Stimulated activated CD4-positive, alpha-beta T cell treated with anti-CD3 and anti-CD28 coated beads, TNF-alpha, amount 100 ng/mL, for 24 hours (primary cell): ENCODE results near the gene SHROOM4.

Source experiments
- DNase-seq, 3 experiments: peaks; one replicate each; pipeline ENCODE4 v3.0.0-alpha.2; 2020; ENCODE audit warnings: low read depth in 3 of 3

SHROOM4 gene

DNA sequence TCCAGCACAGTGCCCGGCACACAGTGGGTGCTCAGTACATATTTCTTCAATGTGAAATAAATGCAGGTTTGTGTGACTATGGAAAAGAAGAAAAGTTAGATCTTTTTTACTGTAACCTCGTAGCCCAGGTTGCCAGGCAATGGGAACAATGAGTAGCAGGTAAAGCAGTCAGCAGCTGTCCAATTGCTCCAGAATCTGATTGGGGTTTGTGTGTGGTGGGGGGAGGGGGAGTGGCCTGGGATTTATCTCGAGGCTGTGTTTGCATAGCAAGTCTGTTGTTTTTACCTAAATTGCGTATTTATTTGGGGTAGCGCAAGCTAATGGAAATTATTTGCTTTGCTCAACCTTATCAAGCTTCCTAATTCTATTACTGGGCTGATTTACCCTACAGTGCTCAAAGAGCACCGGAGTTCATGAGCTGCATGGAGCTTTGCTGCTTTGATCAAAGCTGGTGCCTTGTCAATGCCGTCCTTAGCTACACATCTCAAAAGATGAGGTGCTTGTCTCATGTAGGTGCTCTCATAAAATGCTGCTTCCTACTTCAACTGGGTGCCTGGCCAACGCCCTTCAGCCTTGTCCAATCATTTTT lies 198.3 kb downstream of the SHROOM4 start:
- no peak for DNase-seq

GRCh38 chrX:50614460-50614859 lies 199.5 kb downstream of the SHROOM4 start:
- DNase-seq, result no peak

GRCh38 chrX:50613846-50614245 lies 200.1 kb downstream of the SHROOM4 start:
- DNase-seq, result no peak

- no peak for DNase-seq
Measured at GRCh38 chrX:50609796-50610195, 204.2 kb downstream of the SHROOM4 start.

- DNase-seq, result no peak
Measured at GRCh38 chrX:50606300-50606950, 207.6 kb downstream of the SHROOM4 start.

GRCh38 chrX:50596056-50596455 lies 217.9 kb downstream of the SHROOM4 start:
- DNase-seq, result no peak

DNA sequence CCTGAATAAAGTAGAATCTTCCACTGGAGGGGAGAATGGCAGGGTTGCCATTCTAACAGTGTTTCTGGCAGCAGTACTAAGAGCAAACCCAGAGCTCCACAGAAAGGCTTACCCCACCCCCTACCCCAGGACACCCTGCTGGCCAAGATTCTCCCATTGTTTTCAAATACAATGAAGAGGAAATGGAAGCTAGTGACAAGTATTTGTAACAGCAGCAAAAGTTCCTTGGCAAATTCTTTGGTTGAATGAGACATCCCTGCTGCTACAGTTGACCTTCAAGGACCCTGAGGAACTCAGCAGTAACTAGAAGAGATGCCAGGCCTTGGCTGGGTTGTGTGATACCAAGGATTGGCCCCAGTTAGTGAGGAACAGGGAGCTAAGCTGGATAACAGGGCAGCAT lies 219.2 kb downstream of the SHROOM4 start:
- no peak for DNase-seq

GRCh38 chrX:50586980-50587379 lies 227.0 kb downstream of the SHROOM4 start:
- DNase-seq, result no peak

GRCh38 chrX:50586407-50586806 lies 227.6 kb downstream of the SHROOM4 start:
- no peak for DNase-seq

DNA sequence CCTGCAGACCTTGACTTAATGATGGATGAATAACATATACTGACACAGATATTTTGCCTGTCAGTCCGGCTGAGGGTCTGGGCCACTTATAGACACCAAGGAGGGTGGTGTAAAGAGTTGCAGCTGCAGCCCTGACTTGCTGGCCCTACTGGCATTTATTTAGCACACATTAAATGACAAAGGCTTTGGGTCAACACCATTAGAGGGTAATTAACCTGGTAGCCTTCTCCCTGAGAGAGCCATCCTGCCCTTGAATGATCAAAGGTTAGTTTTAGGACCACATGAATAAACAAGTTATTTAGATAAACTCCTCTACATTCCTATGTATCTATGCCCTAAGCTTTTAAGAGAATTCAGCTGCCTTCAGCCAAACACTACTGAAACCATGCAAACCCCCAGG lies 232.6 kb downstream of the SHROOM4 start:
- DNase-seq, result no peak

GRCh38 chrX:50579955-50580354 lies 234.0 kb downstream of the SHROOM4 start:
- no peak for DNase-seq

DNA sequence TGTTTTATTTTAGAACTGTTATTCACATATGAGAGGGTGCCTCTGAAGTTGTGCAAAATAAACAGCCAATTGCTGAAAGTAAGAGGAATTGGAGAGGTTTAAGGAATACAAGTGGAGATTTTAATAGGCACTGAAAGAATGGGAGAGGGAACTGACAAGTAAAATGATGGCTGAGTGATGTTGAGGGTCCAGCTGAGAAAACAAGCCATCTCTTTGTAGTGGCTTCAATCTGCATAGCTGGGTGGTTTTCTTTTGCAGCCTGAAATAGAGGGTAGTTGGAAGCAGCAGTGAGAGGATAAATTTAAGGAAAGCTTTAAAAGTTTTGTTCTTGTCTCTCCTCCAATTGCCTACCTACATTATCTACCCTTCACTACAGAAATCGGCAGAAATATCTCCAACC lies 236.7 kb downstream of the SHROOM4 start:
- DNase-seq, result no peak

DNA sequence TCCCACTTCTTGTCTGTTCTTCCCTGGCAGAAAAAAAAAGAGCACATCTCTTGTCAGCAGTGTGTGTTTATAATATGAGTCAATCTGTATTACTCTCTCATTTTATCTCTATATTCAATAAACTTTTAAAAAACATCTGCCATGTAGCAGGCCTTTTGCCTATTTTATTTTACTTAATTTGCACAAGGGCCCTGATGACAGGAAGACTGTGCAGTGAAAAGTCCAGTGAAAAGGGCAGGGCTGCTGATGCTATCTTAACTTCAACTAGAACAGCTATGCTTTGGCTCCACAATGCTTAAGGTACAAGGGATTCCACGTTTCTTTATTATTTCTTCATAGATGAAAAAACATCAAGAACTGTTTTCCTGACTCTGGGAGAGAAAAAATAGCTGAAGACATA lies 246.4 kb downstream of the SHROOM4 start:
- no peak for DNase-seq

GRCh38 chrX:50565718-50566117 lies 248.3 kb downstream of the SHROOM4 start:
- no peak for DNase-seq
